Skeletal muscle tissue (tissue), 4 donors: ENCODE measurements around the gene IGFBP2. TPM values are rescaled to one million over a fixed set of nuclear protein-coding genes. Genes with fewer than 3 reads are reported as not detected.

Experiments used
- H3K27ac ChIP-seq: one replicate; pipeline ENCODE4 v1.7.0; 2013; ENCODE audit warnings: mild to moderate bottlenecking, low read depth, low read length, inconsistent platforms
- H3K27me3 ChIP-seq, 3 donors: one replicate each; pipeline ENCODE4 v1.7.0; 2013; ENCODE audit warnings: low read length in 3 of 3; ENCODE audit not compliant: control insufficient read depth in 3 of 3, insufficient read depth in 3 of 3
- H3K36me3 ChIP-seq, 3 donors: one replicate each; pipeline ENCODE4 v1.7.0; 2013; ENCODE audit warnings: low read length in 3 of 3; ENCODE audit not compliant: control insufficient read depth in 3 of 3, insufficient read depth in 3 of 3
- H3K4me1 ChIP-seq, 3 donors: one replicate each; pipeline ENCODE4 v1.7.0; 2013; ENCODE audit warnings: low read length in 3 of 3, mild to moderate bottlenecking in 3 of 3; ENCODE audit not compliant: control insufficient read depth in 3 of 3, insufficient read depth in 3 of 3
- H3K4me3 ChIP-seq, 3 donors: one replicate each; pipeline ENCODE4 v1.7.0; 2013; ENCODE audit warnings: low read length in 3 of 3
- H3K9ac ChIP-seq, 3 donors: one replicate each; pipeline ENCODE4 v1.7.0; 2013; ENCODE audit warnings: low read length in 3 of 3, mild to moderate bottlenecking in 3 of 3, moderate library complexity in 2 of 3, low read depth in 1 of 3
- H3K9me3 ChIP-seq, 3 donors: one replicate each; pipeline ENCODE4 v1.7.0; 2013; ENCODE audit warnings: low read length in 3 of 3; ENCODE audit not compliant: control insufficient read depth in 3 of 3
- total RNA-seq: library from RNA; depleted of rRNA; stranded (reverse); fragments of >200 nt; gene quantifications from one replicate; pipeline ENCODE4 v1.2.3, GENCODE V29; 2014
- donor health status: Osteomylitis.

The IGFBP2 gene
- total RNA-seq, 1 donor from 2014 or later: 99.7 TPM

- peak within 1 kb of the TSS; percentile 83 to 98 (median 97) for H3K9ac ChIP-seq
- H3K4me3 ChIP-seq: peak within 1 kb of the TSS; percentile 82 to 91 (median 86)
- H3K27ac ChIP-seq: peak within 1 kb of the TSS; percentile 88
- H3K9me3 ChIP-seq: no peaks in the 10 kb centered on the region
- H3K36me3 ChIP-seq: no peaks in the 10 kb centered on the region
- H3K4me1 ChIP-seq: peaks cover 41 to 58% (median 48%) of the 10 kb centered on the region in 3 donors
- peaks cover 0 to 2% (median 0%) of the 10 kb centered on the region in 3 donors for H3K27me3 ChIP-seq
Observed at GRCh38 chr2:216695401-216695821, 62.2 kb downstream of the IGFBP2 start, which contains the start of gene IGFBP5. IGFBP5 (minus strand) TSS chr2:216695549; CDS start chr2:216694775, 774 bp downstream.

GRCh38 chr2:216696321-216696720, 63.1 kb downstream of the IGFBP2 start:
- Histone ChIP-seq H3K36me3 (no peaks in the 10 kb centered on the region), H3K9ac (no peak overlapping the region), H3K4me1 (peaks cover 41 to 59% (median 48%) of the 10 kb centered on the region in 3 donors), H3K27me3 (peaks cover 0 to 2% (median 0%) of the 10 kb centered on the region in 3 donors), H3K9me3 (no peaks in the 10 kb centered on the region), H3K27ac (peak overlapping the region; percentile 88), H3K4me3 (no peak overlapping the region)

- Histone ChIP-seq H3K4me3 (no peak overlapping the region), H3K27ac (peak overlapping the region; percentile 88), H3K4me1 (peaks cover 44 to 55% (median 44%) of the 10 kb centered on the region in 3 donors), H3K27me3 (peaks cover 0 to 1% (median 0%) of the 10 kb centered on the region in 3 donors), H3K9me3 (no peaks in the 10 kb centered on the region), H3K9ac (peak overlapping the region in 1 of 3 donors; percentile 65), H3K36me3 (no peaks in the 10 kb centered on the region)
Observed at GRCh38 chr2:216696751-216697560, 63.7 kb downstream of the IGFBP2 start.

- Histone ChIP-seq H3K9ac (no peak overlapping the region), H3K36me3 (no peaks in the 10 kb centered on the region), H3K27ac (no peak overlapping the region), H3K27me3 (no peaks in the 10 kb centered on the region), H3K4me3 (no peak overlapping the region), H3K4me1 (peaks cover 35 to 61% (median 47%) of the 10 kb centered on the region in 3 donors), H3K9me3 (no peaks in the 10 kb centered on the region)
Observed at GRCh38 chr2:216698293-216698692, 65.1 kb downstream of the IGFBP2 start.

GRCh38 chr2:216698895-216699294, 65.7 kb downstream of the IGFBP2 start:
- H3K4me3 ChIP-seq: peak overlapping the region in 1 of 3 donors; percentile 14
- no peaks in the 10 kb centered on the region for H3K36me3 ChIP-seq
- H3K9me3 ChIP-seq: no peaks in the 10 kb centered on the region
- no peaks in the 10 kb centered on the region for H3K27me3 ChIP-seq
- H3K27ac ChIP-seq: no peak overlapping the region
- H3K4me1 ChIP-seq: peaks cover 35 to 58% (median 47%) of the 10 kb centered on the region in 3 donors
- no peak overlapping the region for H3K9ac ChIP-seq

GRCh38 chr2:216700088-216700567, 66.9 kb downstream of the IGFBP2 start:
- no peak overlapping the region for H3K4me3 ChIP-seq
- peaks cover 35 to 51% (median 43%) of the 10 kb centered on the region in 3 donors for H3K4me1 ChIP-seq

GRCh38 chr2:216700781-216701180, 67.6 kb downstream of the IGFBP2 start:
- peaks cover 32 to 48% (median 40%) of the 10 kb centered on the region in 3 donors for H3K4me1 ChIP-seq

More at GRCh38 chr2:216700088-216700567, 66.9 kb downstream of the IGFBP2 start:
- H3K27me3 ChIP-seq: no peaks in the 10 kb centered on the region
- peak overlapping the region; percentile 42 to 47 (median 44) for H3K9ac ChIP-seq
- no peaks in the 10 kb centered on the region for H3K36me3 ChIP-seq
- H3K27ac ChIP-seq: peak overlapping the region; percentile 70
- H3K9me3 ChIP-seq: no peaks in the 10 kb centered on the region

GRCh38 chr2:216701544-216701943, 68.3 kb downstream of the IGFBP2 start:
- Histone ChIP-seq H3K4me1 (peaks cover 27 to 41% (median 38%) of the 10 kb centered on the region in 3 donors), H3K9me3 (no peaks in the 10 kb centered on the region), H3K36me3 (no peaks in the 10 kb centered on the region), H3K27me3 (no peaks in the 10 kb centered on the region), H3K27ac (no peak overlapping the region), H3K4me3 (no peak overlapping the region), H3K9ac (no peak overlapping the region)

More at GRCh38 chr2:216700781-216701180, 67.6 kb downstream of the IGFBP2 start:
- H3K9ac ChIP-seq: peak overlapping the region in 2 of 3 donors; percentile 44 to 47
- H3K27me3 ChIP-seq: no peaks in the 10 kb centered on the region
- H3K4me3 ChIP-seq: no peak overlapping the region
- H3K27ac ChIP-seq: peak overlapping the region; percentile 70
- H3K36me3 ChIP-seq: no peaks in the 10 kb centered on the region
- H3K9me3 ChIP-seq: no peaks in the 10 kb centered on the region

GRCh38 chr2:216702756-216703155, 69.5 kb downstream of the IGFBP2 start:
- Histone ChIP-seq H3K27me3 (no peaks in the 10 kb centered on the region), H3K4me1 (peaks cover 20 to 36% (median 36%) of the 10 kb centered on the region in 3 donors), H3K36me3 (no peaks in the 10 kb centered on the region), H3K9me3 (no peaks in the 10 kb centered on the region), H3K4me3 (no peak overlapping the region), H3K27ac (peak overlapping the region; percentile 15), H3K9ac (no peak overlapping the region)
